NCI-H1092 treated with DMSO at 0.1 percent for 48 hours (cell line): Measurements from ENCODE around the gene CAPN1.
"Not testable (repeated sequence)": the region's sequence is repeated elsewhere in the genome, so short reads cannot be mapped to it uniquely, and the experiment has no call there.

Experiments used
- DNase-seq: peaks from one replicate; lab custom pipeline; 2025; lab: John Stamatoyannopoulos, UW

The CAPN1 gene

DNA sequence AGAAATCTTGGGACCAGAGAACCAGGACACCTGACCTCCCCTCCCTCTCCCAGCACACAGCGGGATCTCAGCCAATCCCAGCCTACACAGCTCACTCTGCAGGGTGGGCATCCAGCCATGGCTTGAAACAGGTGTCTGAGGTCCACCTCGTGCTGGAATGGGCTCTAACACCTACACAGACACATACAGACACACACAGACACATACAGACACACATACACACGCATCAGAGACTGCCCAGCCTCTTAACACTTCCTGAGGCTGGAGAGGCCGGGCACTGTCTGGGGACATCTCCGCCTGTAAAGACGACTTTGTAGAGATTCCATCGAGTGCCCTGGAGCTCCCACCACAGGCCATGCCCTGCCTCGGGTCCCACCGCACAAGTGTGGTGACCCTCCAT, 36.7 kb downstream of the CAPN1 start:
- no peak for DNase-seq

DNA sequence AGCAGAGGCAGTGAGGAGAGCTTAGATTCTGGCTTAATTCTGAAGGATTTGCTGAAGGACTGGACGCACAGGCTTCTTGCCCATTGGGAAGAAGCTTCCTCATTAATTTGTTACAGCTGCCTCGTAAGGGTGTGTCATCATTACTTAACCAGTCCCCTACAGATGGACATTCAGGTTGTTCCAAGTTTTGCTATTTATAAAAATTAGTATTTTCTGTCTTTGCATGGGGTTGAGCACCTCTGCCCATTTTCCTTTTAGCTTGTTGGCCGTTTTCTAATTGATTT, 38.1 kb downstream of the CAPN1 start:
- no peak for DNase-seq

DNA sequence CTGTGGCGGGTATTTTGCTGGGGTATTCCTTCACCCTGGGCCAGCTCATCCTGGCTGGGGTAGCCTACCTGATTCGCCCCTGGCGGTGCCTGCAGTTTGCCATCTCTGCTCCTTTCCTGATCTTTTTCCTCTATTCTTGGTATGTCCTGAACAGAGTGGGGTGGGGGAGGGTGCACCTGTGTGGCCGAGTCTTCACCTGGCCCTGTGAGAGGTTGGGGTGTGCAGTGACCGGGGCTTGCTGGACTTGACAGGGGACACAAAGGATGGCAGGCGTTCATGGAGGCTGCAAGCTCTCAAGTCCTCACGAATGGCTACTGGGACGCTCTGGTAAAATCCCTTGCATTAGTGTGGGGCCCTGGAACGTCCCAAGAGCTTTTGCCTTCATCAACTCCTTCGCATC, 39.3 kb downstream of the CAPN1 start:
- DNase-seq = no peak

DNA sequence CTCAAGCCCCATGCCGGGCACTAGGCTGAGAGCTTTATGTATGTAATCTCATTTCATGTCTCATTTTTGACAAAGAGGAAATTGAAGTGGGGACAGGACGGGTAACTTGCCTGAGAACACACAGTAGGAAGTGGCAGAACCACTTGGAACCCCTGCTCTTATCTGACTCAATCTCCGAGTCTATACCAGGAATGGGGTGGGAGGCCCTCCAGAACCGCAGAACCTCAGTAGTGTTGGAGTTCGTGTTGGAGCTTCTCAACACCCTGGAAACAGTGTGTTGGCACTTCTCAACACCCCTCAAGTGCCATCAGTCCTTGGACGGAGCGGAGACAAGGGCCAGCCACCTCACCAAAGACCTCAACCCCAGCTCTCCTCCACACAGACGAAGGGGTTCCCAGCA, 41.3 kb downstream of the CAPN1 start:
- DNase-seq = no peak

DNA sequence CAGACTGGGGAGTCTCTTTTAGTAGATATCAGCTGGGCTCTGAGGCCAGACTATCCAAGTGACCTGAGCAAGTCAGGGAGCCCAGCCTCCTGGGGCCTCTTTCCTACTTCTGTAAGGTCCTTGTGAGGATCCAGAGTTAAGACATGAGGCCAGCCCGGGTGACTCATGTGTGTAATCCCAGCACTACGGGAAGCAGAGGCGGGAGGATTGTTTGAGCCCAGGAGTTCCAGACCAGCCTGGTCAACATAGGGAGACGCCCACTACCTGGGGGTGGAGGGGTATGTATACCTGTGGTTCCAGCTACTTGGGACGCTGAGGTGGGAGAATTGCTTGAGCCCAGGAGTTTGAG, 43.2 kb downstream of the CAPN1 start:
- DNase-seq = no peak

DNA sequence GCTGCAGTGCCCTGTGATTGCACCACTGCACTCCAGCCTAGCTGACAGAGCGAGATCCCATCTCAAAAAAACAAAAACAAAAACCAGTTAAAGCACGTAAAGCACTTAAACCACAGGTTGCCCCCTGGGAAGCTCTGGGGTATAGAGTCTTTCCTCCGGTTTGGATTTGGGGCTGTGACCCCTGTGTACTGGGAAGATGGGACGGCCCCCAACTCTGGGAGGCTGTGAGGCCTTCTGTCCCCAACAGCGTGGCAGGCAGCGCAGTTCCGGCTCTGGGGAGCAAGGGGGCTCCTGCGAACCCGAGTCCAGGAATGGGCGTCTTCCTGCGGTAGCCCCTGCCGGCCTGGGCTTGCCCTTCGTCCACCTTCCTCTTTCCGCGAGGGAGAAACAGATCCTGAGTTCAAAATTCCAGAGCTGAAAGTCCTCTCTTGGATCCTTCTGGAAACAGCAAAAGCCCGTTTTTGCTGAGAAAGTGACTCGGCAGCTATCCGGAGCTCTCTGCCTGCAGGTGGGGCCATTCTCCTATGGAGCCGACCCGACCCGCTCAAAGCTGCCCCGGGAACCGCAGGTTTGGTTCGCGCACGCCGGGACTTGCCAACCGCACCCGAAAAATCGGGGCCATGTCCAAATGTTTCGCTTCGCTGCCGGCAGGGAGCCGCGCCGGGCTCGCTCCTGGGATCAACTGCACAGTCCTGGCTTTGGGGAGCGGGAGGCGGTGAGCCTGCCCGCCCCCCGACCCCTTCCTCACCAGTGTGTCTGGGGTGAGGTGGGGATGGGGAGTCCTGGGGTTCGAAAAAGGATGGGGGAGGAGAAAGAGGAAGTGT, 43.8 kb downstream of the CAPN1 start:
- no peak for DNase-seq

DNA sequence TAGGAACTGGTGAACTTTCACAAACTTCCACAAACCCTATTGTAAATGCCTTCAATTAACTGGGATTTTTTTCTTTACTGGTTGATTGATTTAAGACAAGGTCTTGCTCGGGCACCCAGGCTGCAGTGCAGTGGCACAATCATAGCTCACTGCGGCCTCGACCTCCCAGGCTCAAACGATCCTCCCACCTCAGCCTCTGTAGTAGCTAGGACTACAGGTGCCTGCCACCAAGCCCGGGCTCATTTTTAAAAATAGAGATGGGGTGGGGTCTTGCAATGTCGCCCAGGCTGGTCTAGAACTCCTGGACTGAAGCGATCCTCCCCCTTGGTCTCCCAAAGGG, 44.3 kb downstream of the CAPN1 start:
- no peak for DNase-seq

DNA sequence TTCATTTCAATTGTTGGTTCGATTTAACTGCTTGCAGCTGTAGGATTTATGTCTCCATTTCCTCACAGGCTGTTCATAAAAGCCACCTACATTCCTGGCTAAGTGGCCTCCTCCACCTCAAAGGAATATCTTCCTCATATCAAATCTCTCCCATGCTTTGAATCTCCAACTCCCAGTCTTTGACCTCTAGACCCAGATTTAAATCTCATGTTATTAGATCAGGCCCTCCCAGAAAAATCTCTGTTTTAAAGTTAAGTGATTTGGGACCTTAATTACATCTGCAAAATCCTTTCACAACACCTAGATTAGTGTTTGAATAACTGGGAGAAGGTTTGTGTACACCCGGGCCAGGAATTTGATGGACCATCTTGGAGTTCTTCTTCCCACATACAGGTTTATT, 46.2 kb downstream of the CAPN1 start:
- DNase-seq = no peak

DNA sequence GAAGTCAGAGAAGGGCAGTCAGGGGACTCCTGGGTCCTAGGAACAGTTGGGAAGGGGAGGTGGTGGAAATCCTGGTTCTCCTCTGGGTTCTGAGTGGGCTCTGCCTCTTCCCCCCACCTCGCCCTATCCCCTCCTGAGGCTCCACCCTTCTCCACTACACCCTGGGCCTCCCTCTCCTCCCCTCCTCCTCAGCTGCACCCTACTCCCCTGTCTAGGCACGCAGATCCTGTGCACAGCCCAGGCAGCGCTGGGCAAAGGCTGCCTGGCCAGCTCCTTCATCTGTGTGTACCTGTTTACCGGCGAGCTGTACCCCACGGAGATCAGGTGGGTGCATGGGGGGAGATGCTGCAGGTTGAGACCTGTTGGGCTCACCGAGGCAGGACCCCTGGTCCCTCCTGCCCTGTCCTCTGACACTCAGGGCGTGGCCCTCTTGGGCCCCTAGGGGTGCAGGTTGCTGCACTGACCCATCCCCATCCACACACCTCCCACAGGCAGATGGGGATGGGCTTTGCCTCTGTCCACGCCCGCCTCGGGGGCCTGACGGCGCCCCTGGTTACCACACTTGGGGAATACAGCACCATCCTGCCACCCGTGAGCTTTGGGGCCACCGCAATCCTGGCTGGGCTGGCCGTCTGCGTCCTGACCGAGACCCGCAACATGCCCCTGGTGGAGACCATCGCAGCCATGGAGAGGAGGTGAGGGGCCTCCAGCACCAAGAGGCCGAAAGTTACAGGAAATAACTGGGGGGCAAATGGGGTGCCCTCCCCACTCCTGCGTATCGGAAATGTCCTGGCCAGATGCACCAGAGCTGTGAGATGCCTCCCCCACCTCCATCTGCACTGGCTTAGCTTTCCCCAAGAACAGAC, 54.7 kb downstream of the CAPN1 start:
- no peak for DNase-seq

DNA sequence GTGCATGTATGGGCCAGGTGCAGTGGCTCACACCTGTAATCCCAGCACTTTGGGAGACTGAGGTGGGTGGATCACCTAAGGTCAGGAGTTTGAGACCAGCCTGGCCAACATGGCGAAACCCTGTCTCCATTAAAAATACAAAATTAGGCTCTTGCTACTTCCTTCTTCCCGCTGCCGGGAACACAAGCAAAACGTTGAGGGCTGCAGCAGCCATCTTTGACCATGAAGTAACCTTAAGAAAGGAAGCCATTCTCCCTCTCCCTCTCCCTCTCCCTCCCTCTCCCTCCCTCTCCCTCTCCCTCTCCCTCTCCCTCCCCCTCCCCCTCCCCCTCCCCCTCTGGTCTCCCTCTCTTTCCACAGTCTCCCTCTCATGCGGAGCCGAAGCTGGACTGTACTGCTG, 56.6 kb downstream of the CAPN1 start:
- DNase-seq = not testable (repeated sequence)

DNA sequence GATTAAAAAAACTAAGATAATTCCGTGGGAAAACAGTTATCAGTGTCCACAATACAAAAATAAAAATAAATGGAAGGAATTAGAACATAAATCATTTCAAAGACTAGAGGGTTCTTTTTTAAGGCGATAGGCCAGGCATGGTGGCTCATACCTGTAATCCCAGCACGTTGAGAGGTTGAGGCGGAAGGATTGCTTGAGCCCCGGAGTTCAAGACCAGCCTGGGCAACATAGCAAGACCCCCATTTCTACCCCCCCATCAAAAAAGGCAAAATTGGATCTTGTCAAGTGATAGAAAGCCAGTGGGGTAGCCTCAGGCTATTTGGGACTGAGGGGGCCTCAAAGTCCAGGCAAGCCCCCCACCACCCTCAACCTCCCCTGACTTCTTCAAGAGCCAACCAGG, 59.4 kb downstream of the CAPN1 start:
- no peak for DNase-seq

DNA sequence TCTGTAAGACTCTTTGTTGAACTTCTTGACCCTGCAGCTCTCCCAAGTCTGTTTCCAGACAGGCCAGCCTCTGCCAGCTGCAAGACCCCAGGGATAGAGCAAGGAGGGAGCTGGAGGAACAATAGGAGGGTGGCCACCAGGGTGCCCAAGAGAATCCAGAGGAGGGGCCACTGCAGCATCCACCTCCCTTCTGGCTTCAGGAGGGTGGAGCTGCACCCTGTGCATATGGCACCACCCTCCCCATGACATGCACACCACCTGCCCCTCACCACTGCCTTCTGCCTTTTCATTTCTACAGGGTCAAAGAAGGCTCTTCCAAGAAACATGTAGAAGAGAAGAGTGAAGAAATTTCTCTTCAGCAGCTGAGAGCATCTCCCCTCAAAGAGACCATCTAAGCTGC, 60.0 kb downstream of the CAPN1 start:
- DNase-seq = no peak

DNA sequence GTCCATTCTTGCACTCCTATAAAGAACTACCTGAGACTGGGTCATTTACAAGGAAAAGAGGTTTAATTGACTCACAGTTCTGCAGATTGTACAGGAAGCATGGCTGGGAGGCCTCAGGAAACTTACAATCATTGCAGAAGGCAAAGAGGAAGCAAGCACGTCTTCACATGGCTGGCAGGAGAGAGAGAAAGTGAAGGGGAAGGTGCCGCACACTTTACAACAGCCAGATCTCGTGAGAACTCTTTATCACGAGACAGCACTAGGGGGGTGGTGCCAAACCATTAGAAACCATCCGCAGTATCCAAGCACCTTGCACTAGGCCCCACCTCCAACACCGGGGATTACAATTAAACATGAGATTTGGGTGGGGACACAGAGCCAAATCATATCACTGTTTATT, 60.7 kb downstream of the CAPN1 start:
- no peak for DNase-seq

DNA sequence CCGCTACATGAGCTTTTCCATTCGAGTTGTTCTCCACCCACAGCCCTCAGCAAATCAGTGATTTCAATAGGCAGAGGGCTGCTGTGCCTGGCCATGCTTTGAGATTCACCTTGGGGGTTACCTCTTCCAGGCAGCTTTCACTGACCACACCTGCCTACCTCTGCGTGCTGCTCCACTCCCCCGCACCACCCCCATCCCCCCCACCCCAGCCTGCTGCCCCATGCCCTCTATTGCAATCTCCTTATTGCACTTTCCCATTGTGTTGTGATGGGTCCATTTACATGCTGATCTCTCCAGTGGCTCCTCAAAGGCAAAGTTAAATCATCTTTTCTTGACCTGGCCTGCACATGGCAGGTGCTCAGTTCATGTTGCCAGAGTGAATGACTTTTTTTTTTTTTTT, 62.1 kb downstream of the CAPN1 start:
- DNase-seq = no peak

DNA sequence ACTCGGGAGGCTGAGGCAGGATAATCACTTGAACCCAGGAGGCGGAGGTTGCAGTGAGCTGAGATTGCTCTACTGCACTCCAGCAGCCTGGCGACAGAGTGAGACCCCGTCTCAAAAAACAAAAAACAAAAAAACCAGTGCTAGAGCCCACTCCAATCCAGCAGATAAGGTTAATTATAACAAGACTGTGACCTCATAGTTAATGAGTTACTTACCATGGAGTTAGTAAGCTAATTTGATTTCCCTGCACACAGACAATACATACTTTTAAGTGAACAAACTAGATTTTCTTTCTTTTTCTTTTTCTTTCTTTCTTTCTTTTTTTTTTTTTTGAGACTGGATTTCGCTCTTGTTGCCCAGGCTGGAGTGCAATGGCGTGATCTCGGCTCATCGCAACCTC, 63.3 kb downstream of the CAPN1 start:
- DNase-seq = not testable (repeated sequence)

DNA sequence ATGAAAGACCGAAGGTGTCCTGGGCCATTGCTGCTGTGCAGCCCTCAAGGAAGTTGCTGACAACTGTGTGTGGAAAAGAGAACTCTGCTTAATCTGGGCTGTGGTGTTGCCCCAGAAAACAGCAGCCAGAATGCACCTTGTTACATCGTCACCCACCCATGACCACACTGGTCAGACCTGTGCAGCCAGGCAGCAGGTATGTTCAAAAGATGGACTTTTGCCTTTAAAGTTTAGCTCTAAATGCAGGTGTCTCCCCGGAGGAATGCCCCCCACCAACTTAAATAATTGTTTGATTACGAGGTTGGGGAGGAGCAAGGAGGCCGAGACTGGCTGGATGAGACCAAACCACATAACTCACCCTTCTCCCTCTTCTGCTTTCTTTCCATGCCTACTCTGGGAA, 64.8 kb downstream of the CAPN1 start:
- no peak for DNase-seq

DNA sequence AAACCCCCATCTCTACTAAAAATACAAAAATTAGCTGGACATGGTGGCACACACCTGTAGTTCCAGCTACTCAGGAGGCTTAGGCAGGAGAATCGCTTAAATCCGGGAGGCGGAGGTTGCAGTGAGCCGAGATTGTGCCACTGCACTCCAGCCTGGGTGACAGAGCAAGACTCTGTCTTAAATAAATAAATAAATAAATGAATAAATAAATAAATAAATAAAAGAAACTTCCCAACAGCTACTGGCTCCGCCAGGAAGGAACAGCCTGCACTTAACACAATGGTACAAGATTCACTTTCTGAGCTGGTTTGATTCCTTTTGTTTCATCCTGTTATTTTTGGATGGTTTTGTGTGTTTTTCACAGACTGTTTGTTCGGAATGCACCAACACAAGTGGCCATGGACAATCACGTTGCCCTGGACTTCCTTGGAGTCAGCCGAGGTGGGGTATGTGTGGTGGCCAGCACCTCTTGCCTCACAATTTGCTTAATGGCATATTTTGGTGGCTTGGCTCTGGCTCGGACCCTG, 66.5 kb downstream of the CAPN1 start:
- not testable (repeated sequence) for DNase-seq

DNA sequence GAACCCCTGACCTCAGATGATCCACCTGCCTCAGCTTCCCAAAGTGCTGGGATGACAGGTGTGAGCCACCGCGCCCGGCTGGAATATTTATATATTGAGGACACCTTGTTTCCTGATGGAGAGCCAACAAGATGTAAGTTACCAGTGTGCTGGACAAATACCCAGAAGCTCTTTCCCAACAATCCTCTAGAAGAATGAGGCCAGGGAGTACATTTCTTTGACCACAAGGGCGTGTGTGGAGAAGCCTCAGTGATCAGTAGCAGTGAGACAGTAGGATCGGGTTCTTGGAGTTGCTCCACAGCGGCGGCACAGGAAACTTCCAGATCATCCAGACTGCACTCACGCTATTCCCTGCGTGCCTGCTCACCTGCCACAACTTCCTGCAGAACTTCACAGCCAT, 69.7 kb downstream of the CAPN1 start:
- no peak for DNase-seq

DNA sequence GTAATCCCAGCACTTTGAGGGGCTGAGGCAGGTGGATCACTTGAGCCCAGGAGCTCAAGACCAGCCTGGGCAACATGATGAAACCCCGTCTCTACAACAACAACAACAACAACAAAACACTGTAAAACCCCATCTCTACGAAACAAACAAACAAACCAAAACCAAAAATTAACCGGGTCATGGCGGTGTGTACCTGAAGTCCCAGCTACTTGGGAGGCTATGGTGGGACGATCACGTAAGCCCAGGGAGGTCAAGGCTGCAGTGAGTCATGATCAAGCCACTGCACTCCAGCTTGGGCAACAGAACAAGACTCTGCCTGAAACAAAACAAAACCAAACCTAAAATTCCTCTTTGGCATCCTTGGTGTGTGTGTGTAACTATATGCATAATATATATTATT, 73.0 kb downstream of the CAPN1 start:
- DNase-seq = no peak

DNA sequence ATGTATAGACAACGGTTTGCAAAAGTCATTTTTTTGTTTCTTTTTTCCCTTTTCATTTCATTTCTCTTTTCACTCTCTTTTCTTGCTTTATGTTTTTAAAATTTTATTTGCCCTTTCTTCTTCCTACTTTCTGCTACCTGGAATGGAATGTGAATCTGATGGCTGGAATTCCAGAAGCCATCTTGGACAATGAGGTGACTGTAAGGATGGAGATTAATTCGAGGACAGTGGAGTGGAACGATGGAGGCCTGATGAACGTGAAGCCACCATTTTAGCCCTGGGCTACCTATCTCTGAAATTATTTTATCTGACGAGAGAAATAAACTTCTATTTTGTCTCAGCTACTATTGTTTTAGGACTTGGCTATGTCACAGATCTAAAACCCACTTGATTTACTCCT, 77.3 kb downstream of the CAPN1 start:
- no peak for DNase-seq

DNA sequence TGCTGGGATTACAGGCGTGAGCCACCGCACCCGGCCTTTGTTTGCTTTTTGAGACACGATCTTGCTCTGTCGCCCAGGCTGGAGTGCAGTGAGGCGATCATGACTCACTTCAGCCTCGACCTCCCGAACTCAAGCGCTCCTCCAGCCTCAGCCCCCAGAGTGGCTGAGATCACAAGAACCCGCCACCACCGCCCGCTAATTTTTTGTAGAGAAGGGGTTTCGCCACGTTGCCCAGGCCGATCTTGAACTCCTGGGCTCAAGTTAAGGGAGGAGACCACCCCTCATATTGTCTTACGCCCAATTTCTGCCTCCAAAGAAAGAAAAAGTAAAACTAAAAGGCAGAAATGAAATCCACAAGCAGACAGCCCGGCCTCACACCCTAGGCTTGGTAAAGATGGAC, 78.6 kb downstream of the CAPN1 start:
- no peak for DNase-seq

DNA sequence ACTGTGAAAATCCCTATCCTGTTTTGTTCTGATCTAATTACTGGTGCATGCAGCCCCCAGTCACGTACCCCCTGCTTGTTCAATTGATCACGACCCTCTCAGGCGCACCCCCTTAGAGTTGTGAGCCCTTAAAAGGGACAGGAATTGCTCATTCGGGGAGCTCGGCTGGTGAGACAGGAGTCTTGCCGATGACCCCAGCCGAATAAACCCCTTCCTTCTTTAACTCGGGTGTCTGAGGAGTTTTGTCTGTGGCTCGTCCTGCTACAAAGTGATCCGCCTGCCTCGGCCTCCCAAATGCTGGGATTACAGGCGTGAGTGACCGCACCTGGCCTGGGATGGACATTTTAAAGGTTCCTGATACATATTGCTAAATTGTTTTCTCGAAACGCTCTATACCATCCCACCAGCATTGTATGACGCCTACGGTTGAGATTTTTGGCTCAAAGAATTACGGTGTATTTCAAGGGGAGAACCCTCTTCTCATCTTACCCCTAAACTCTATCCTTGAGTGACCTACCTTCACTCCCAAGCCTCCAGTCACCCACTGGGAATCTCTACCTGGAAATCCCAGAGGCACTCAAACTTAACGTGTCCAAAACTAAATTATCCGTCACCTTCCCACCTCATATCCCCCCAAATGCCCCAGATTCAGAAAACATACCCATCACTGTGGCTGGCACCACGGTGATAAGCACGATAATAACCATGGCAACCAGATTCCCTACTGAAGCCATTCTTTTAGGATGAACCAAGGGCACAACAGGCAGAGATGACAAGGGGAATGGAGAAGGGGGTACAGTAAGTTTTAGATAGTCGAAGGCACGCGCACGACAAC, 79.2 kb downstream of the CAPN1 start:
- DNase-seq = no peak
